ENCODE measurements around the gene PCSK7.
"Not testable (repeated sequence)": the region's sequence is repeated elsewhere in the genome, so short reads cannot be mapped to it uniquely, and the experiment has no call there.

Gene PCSK7

GRCh38 chr11:117186431-117186761 lies 45.5 kb downstream of the PCSK7 start:
- in situ Hi-C loops (cut with MboI; ENCODE audit: low sequenced_read_pairs): no loop called here

- in situ Hi-C loops (cut with MboI; ENCODE audit: low sequenced_read_pairs): no loop called here
Observed at GRCh38 chr11:117185736-117186430, 46.0 kb downstream of the PCSK7 start.

GRCh38 chr11:117183724-117184349 lies 48.0 kb downstream of the PCSK7 start:
- in situ Hi-C loops (cut with MboI; ENCODE audit: low sequenced_read_pairs): no loop called here

- in situ Hi-C loops (cut with MboI; ENCODE audit: low sequenced_read_pairs): not testable (repeated sequence)
Observed at GRCh38 chr11:117183178-117183577, 48.7 kb downstream of the PCSK7 start.

- in situ Hi-C loops (cut with MboI; ENCODE audit: low sequenced_read_pairs): no loop called here
Observed at GRCh38 chr11:117182551-117182935, 49.3 kb downstream of the PCSK7 start.

- in situ Hi-C loops (cut with MboI; ENCODE audit: low sequenced_read_pairs): no loop called here
Observed at GRCh38 chr11:117181586-117182550, 50.0 kb downstream of the PCSK7 start.

DNA sequence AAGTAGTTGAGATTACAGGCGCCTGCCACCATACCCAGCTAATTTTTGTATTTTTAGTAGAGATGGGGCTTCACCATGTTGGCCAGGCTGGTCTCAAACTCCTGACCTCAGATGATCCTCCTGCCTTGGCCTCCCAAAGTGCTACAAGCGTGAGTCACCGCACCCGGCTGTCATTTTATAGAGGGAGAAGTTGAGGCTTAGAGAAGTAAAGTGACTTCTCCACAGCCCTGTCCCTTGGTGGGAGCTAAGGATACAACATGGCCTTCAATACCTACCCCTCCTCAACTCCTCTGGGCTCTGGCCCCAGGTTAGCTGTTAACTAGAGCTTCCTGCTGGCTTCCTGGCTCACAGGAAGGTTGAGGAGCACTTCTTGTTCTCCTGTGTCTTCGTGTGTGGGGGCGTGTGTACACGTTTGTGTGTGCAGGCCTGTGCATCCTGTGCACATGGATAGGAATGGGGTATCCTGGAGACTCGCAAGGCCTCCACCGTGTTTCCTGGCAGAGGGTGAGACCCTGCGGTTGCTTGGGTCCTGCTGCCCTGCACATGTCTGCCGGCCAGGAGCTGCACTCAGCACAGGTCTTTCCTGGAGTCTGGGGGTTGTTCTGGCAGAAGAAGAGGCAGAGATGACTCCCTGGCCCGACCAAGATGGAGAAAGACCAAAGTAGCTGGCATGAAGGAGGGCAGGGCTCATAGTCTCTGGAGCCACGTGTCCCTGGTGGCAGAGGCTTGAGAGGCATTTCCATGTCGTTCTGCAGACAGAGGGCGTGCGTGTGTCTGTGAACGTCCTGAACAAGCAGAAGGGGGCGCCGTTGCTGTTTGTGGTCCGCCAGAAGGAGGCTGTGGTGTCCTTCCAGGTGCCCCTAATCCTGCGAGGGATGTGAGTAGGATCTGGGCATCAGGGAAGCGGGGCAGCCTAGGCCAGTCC lies 51.0 kb downstream of the PCSK7 start:
- in situ Hi-C loops (cut with MboI; ENCODE audit: low sequenced_read_pairs): no loop called here

- in situ Hi-C loops (cut with MboI; ENCODE audit: low sequenced_read_pairs): no loop called here
Observed at GRCh38 chr11:117180020-117180419, 51.9 kb downstream of the PCSK7 start.

- in situ Hi-C loops (cut with MboI; ENCODE audit: low sequenced_read_pairs): no loop called here
Observed at GRCh38 chr11:117179048-117179999, 52.5 kb downstream of the PCSK7 start.

GRCh38 chr11:117178210-117179034 lies 53.5 kb downstream of the PCSK7 start, which contains the start of gene SIDT2:
Gene SIDT2, plus strand, starts transcription at chr11:117178743. Its CDS starts 521 bp downstream, at chr11:117179264.
- in situ Hi-C loops (cut with MboI; ENCODE audit: low sequenced_read_pairs): no loop called here

- in situ Hi-C loops (cut with MboI; ENCODE audit: low sequenced_read_pairs): no loop called here
Observed at GRCh38 chr11:117177534-117178209, 54.2 kb downstream of the PCSK7 start.

DNA sequence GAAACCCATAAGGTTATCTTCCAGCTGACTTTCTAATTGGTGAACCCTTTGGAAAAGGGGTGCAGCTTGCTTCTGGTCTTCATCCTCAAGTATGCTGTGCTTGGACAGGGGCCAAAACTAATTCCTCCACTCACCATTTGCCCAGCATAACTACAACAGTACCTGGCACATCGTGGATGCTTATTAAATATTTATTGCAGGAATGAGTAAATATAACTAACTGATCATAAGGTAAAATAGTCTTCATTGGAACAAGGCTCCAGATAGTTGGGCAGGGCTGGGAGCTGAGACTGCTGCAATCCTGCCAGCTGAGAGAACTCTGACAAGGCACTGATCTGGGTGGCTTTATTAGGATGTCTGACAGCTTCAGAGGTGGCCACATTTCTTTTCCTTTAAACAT lies 55.7 kb downstream of the PCSK7 start:
- in situ Hi-C loops (cut with MboI; ENCODE audit: low sequenced_read_pairs): no loop called here

DNA sequence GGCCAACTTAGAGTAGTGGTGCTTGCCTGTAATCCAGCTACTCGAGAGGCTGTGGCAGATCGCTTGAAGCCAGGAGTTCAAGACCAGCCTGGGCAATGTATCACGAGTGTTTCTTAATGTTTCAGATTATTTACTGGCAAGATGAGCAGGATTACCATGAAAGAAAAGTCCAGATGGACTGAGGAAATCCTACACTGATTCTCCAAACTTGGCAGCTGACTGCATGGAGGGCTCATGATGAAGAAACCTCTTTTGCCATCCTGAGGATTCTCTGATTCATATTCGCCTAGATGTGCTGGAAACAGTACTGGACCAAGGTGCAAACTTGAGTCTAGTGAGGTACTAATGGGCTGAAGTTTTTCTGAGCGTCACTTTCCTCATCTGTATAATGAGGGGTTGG lies 56.1 kb downstream of the PCSK7 start:
- in situ Hi-C loops (cut with MboI; ENCODE audit: low sequenced_read_pairs): no loop called here

GRCh38 chr11:117175104-117175503 lies 56.8 kb downstream of the PCSK7 start:
- in situ Hi-C loops (cut with MboI; ENCODE audit: low sequenced_read_pairs): no loop called here

DNA sequence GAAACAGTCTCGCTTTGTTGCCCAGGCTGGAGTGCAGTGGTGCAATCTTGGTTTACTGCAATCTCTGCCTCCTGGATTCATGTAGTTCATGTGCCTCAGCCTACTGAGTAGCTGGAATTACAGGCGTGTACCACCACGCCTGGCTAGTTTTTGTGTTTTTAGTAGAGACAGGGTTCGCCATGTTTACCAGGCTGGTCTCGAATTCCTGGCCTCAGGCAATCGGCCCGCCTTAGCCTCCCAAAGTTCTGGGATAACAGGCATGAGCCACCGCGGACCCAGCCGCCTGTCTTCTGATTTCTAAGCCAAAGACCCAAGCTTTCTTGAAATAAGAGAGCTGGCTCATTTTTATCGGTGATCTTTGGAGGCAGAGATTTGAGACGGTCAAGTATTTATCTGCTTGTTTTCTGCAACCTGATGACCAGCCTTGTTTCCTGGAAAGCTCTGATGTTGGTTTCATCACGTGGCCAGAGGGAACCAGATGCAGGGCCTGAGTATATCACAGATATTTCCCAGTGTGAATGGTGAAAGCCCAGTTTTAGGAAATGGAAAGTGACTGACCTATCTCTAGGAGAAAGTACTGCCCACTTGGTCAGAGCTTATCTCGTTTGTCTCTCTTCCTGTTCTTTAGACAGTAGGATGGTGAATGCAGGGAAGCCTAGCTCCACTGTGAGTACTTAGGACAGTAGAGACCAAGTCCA lies 59.0 kb downstream of the PCSK7 start:
- in situ Hi-C loops (cut with MboI; ENCODE audit: low sequenced_read_pairs): no loop called here

DNA sequence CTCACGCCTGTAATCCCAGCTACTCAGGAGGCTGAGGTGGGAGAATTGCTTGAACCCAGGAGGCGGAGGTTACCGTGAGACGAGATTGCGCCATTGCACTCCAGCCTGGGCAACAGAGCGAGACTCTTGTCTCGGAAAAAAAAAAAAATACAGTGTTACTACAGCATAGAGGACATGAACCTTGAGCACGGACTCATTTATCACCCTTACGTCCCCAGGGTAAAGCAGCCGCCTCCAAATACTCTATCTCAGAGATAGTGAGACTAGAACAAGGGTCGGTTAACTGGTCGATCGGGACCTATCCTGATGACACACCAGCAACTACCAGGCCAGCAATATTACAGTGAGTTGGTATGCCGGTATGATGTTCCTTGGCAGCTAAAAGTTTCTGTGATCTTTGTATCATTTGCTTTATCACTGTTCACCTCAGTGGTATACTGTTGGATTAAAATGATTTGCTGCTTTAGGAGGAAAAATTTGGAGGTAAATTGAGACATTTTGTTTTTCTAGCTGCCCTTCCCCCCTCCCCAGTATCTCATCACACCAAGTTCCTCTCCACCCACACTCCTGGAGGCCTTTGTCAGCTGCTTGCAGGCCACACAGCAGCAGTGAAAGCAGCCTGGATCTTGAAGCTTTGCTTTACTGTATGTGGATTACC lies 60.3 kb downstream of the PCSK7 start:
- in situ Hi-C loops (cut with MboI; ENCODE audit: low sequenced_read_pairs): no loop called here

GRCh38 chr11:117171007-117171403 lies 60.9 kb downstream of the PCSK7 start:
- in situ Hi-C loops (cut with MboI; ENCODE audit: low sequenced_read_pairs): no loop called here

Data from HL-60/S4 (cell line).